Left ventricle myocardium inferior (tissue), 1 donor: ENCODE measurements around the gene EFCAB8. TPM values are rescaled to one million over a fixed set of nuclear protein-coding genes. Genes with fewer than 3 reads are reported as not detected.

Source experiments
- DNase-seq: peaks from one replicate; pipeline ENCODE4 v3.0.0-alpha.2; 2020
- H3K27ac ChIP-seq: fragments of 200-600 bp; replicated peaks from 2 replicates; pipeline ENCODE4 v1.8.0; 2021
- H3K27me3 ChIP-seq: fragments of 200-600 bp; 2 replicates; pipeline ENCODE4 v1.8.0; 2021; ENCODE audit warnings: low read depth
- H3K36me3 ChIP-seq: fragments of 200-600 bp; 2 replicates; pipeline ENCODE4 v1.8.0; 2021
- H3K4me1 ChIP-seq: fragments of 200-600 bp; 2 replicates; pipeline ENCODE4 v1.8.0; 2021
- H3K4me3 ChIP-seq: fragments of 200-600 bp; 2 replicates; pipeline ENCODE4 v1.8.0; 2021; ENCODE audit warnings: mild to moderate bottlenecking, moderate library complexity
- H3K9me3 ChIP-seq: fragments of 200-600 bp; replicated peaks from 2 replicates; pipeline ENCODE4 v1.8.0; 2021
- intact Hi-C: fragments of 100-400 bp; cut with micrococcal nuclease; formaldehyde crosslinking; loops from one replicate; pipeline ENCODE4 v1.11.0; 2022
- total RNA-seq: library from RNA; stranded (reverse); fragmentation: NEBNext Ultra II Directional; extraction: Animal tissue kit (Norgen Biotek cat#: 25700); gene quantifications from one replicate; pipeline ENCODE4 v1.2.1, GENCODE V29; 2021
- TF ChIP-seq, protein P1 (sequence below): fragments of 200-600 bp; IDR thresholded peaks from 2 replicates; pipeline ENCODE4 v1.8.0; 2021; ENCODE audit warnings: antibody characterized with exemption, mild to moderate bottlenecking, borderline replicate concordance
- donor health status: DM: no; HTN: yes; CAD: no; lungs with severe emphysema.

Gene EFCAB8
- total RNA-seq, 1 donor from 2014 or later = not detected

DNA sequence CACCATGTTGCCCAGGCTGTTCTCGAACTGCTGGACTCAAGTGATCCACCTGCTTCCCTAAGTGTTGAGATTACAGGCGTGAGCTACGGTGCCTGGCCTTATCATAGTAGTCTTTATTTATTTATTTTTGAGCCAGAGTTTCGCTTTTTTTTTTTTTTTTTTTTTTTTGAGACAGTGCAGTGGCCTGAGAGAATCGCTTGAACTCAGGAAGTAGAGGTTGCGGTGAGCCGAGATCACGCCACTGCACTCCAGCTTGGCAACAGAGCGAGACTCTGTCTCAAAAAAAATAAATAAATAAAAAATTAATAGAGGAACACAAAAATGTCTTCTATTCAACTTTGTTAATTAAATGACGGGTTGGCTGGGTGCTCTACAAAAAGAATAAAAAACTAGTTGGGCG, 26.1 kb upstream of the EFCAB8 start:
- intact Hi-C loops = no loop called here
- H3K4me1 ChIP-seq = peaks cover 41% of the 10 kb centered on the region
- DNase-seq = no peak
- H3K27ac ChIP-seq = no peak overlapping the region
- H3K27me3 ChIP-seq = no peaks in the 10 kb centered on the region
- peaks cover 49% of the 10 kb centered on the region for H3K36me3 ChIP-seq
- TF ChIP-seq, protein P1, sequence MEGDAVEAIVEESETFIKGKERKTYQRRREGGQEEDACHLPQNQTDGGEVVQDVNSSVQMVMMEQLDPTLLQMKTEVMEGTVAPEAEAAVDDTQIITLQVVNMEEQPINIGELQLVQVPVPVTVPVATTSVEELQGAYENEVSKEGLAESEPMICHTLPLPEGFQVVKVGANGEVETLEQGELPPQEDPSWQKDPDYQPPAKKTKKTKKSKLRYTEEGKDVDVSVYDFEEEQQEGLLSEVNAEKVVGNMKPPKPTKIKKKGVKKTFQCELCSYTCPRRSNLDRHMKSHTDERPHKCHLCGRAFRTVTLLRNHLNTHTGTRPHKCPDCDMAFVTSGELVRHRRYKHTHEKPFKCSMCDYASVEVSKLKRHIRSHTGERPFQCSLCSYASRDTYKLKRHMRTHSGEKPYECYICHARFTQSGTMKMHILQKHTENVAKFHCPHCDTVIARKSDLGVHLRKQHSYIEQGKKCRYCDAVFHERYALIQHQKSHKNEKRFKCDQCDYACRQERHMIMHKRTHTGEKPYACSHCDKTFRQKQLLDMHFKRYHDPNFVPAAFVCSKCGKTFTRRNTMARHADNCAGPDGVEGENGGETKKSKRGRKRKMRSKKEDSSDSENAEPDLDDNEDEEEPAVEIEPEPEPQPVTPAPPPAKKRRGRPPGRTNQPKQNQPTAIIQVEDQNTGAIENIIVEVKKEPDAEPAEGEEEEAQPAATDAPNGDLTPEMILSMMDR = no peak
- no peaks in the 10 kb centered on the region for H3K9me3 ChIP-seq
- H3K4me3 ChIP-seq = no peak overlapping the region

DNA sequence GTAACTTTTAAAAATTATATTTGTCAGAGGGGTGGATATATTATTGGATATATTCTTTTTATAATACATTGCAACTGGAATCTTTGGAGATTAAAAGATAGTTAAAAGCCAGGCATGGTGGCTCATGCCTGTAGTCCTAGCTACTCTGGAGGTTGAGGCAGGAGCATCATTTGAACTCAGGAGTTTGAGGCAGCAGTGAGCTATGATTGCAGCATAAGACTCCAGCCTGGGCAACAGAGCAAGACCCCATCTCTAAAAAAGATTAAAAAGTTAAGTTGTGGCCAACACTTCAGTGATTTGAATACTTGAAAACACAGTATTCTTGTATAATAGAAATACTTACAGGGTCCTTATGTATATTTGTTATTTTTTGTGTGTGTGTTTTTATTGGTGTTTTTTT, 23.8 kb upstream of the EFCAB8 start:
- Histone ChIP-seq H3K4me1 (peaks cover 28% of the 10 kb centered on the region), H3K27ac (no peak overlapping the region), H3K36me3 (peaks cover 62% of the 10 kb centered on the region), H3K4me3 (no peak overlapping the region), H3K9me3 (no peaks in the 10 kb centered on the region), H3K27me3 (no peaks in the 10 kb centered on the region)
- TF ChIP-seq, protein P1 = no peak
- intact Hi-C loops = no loop called here
- DNase-seq = no peak

DNA sequence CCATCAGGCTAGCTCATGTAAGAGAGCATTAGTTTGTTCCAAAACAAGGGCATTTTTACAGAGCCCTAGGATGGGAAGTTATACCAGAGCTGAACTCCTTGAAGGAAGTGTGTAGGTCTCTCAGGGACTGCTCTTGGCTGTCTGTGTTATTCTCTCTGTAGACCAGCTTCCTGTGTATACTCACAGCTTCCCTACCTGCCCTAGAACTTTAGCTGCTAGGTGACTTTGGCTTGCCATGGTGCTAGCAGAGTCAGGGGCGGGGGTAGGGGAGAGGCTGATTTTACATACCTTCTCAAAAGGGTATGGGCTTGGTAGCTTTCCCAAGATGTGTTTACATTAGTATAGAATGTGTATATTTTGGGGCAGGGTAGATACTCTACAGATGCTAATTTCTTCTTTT, 21.6 kb upstream of the EFCAB8 start:
- no peaks in the 10 kb centered on the region for H3K27me3 ChIP-seq
- peaks cover 75% of the 10 kb centered on the region for H3K36me3 ChIP-seq
- H3K4me1 ChIP-seq = peaks cover 29% of the 10 kb centered on the region
- TF ChIP-seq, protein P1 = no peak
- H3K9me3 ChIP-seq = no peaks in the 10 kb centered on the region
- DNase-seq = no peak
- intact Hi-C loops = no loop called here
- no peak overlapping the region for H3K27ac ChIP-seq
- no peak overlapping the region for H3K4me3 ChIP-seq

DNA sequence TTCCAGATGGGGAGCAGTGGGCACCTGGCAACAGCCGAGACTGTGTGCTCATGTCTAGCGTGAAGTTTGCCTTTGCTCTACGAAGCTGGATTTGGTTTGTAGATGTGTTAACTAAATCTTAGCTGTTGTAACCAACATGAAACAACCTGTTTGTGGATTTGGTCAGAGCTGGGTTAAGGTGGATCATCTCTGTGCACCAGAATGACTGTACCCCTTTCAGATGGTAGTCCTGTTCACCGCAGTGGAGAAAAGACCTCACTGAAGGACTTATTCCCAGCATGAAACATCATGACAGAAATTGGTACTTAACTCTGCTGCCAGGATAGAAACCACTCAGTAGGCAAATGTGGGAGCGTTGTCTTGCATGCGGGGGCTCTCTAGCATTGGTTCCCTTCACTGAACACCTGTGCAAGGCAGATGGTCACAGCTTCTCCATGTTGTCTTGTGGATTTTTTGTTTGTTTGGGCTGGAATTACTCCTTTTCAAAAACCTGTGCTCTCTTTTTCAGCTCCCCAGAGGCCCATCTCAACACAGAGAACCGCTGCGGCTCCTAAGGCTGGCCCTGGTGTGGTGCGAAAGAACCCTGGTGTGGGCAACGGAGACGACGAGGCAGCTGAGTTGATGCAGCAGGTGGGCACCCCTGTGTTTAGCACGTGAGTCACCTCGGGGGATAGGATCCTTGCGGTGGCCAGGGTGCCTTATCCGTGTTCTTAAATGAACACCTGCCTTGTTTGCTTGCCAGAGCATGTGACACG, 19.3 kb upstream of the EFCAB8 start:
- no peak for DNase-seq
- no peaks in the 10 kb centered on the region for H3K27me3 ChIP-seq
- intact Hi-C loops = no loop called here
- H3K4me1 ChIP-seq = peaks cover 29% of the 10 kb centered on the region
- H3K9me3 ChIP-seq = no peaks in the 10 kb centered on the region
- peaks cover 70% of the 10 kb centered on the region for H3K36me3 ChIP-seq
- no peak overlapping the region for H3K27ac ChIP-seq
- TF ChIP-seq, protein P1 = no peak
- H3K4me3 ChIP-seq = no peak overlapping the region

DNA sequence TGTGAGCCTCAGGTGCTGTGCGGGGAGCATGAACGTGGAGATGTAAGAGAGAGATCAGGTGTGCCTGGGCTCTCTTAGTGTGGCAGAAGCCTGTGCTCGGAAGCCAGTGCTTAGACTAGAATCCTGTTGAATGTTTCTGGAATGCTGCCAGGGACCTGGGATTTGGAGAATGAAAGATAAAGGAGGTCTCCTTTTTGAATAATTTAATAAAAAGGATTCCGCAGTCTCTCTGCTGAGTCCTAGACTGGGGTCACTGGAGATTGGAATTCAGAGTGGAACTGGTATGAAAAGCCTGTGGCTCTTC, 18.8 kb upstream of the EFCAB8 start:
- intact Hi-C loops = no loop called here
- TF ChIP-seq, protein P1 = no peak
- no peak overlapping the region for H3K4me3 ChIP-seq
- H3K9me3 ChIP-seq = no peaks in the 10 kb centered on the region
- H3K36me3 ChIP-seq = peaks cover 73% of the 10 kb centered on the region
- H3K4me1 ChIP-seq = peaks cover 29% of the 10 kb centered on the region
- no peak for DNase-seq
- H3K27me3 ChIP-seq = no peaks in the 10 kb centered on the region
- H3K27ac ChIP-seq = no peak overlapping the region
